Loucy (cell line): Measurements from ENCODE around the gene FTO.

ENCODE experiments used
- H2AFZ ChIP-seq: fragments of 200-600 bp; sonication (generic); 2 replicates; pipeline ENCODE4 v1.6.0; 2016; ENCODE audit warnings: antibody characterized with exemption, mild to moderate bottlenecking, low read length, moderate library complexity
- H3F3A ChIP-seq: fragments of 200-600 bp; 2 replicates; pipeline ENCODE4 v1.6.0; 2016; ENCODE audit warnings: antibody characterized with exemption, low read depth, mild to moderate bottlenecking
- H3K27me3 ChIP-seq: fragments of 200-600 bp; sonication (generic); 2 replicates; pipeline ENCODE4 v1.6.1; 2014; ENCODE audit warnings: low read length, mild to moderate bottlenecking; ENCODE audit not compliant: insufficient read depth, poor library complexity, severe bottlenecking
- H3K36me3 ChIP-seq: fragments of 200-600 bp; sonication (generic); 2 replicates; pipeline ENCODE4 v1.6.1; 2016; ENCODE audit warnings: low read length; ENCODE audit not compliant: insufficient read depth
- H3K4me1 ChIP-seq: fragments of 200-600 bp; sonication (generic); 2 replicates; pipeline ENCODE4 v1.5.1; 2014; ENCODE audit warnings: low read length, mild to moderate bottlenecking; ENCODE audit not compliant: insufficient read depth, poor library complexity, severe bottlenecking
- H3K4me2 ChIP-seq: fragments of 200-600 bp; sonication (generic); 2 replicates; pipeline ENCODE4 v1.6.0; 2014; ENCODE audit warnings: antibody characterized with exemption, low read length, low read depth, mild to moderate bottlenecking; ENCODE audit not compliant: poor library complexity, severe bottlenecking
- H3K4me3 ChIP-seq: fragments of 200-600 bp; sonication (generic); 2 replicates; pipeline ENCODE4 v1.5.1; 2014; ENCODE audit warnings: low read length, mild to moderate bottlenecking, mixed read lengths; ENCODE audit not compliant: poor library complexity, severe bottlenecking
- H3K79me2 ChIP-seq: fragments of 200-600 bp; sonication (generic); 2 replicates; pipeline ENCODE4 v1.6.1; 2014; ENCODE audit warnings: low read length; ENCODE audit not compliant: insufficient read depth
- H3K9ac ChIP-seq: fragments of 200-600 bp; sonication (generic); 2 replicates; pipeline ENCODE4 v1.6.0; 2014; ENCODE audit warnings: mild to moderate bottlenecking, low read depth, low read length, moderate library complexity; ENCODE audit not compliant: poor library complexity, severe bottlenecking
- H3K9me2 ChIP-seq: fragments of 200-600 bp; sonication (generic); replicated peaks from 2 replicates; pipeline ENCODE4 v1.6.1; 2016; ENCODE audit warnings: low read depth, low read length, mixed read lengths
- H3K9me3 ChIP-seq: fragments of 200-600 bp; sonication (generic); 2 replicates; pipeline ENCODE4 v1.6.1; 2014; ENCODE audit warnings: mild to moderate bottlenecking, antibody characterized with exemption, low read length, low read depth; ENCODE audit not compliant: insufficient read depth
- H4K20me1 ChIP-seq: fragments of 200-600 bp; sonication (generic); 2 replicates; pipeline ENCODE4 v1.6.0; 2014; ENCODE audit warnings: antibody characterized with exemption, low read length, mild to moderate bottlenecking; ENCODE audit not compliant: insufficient read depth, poor library complexity, severe bottlenecking
- EZH2phosphoT487 ChIP-seq: fragments of 200-600 bp; IDR thresholded peaks from 2 replicates; pipeline ENCODE4 v1.6.1; 2018; ENCODE audit warnings: antibody characterized with exemption, mild to moderate bottlenecking, moderate library complexity, borderline replicate concordance
- TF ChIP-seq, protein P1 (sequence below): fragments of 200-600 bp; sonication (generic); conservative IDR thresholded peaks from 2 replicates; pipeline ENCODE4 v1.5.1; 2014; ENCODE audit warnings: mild to moderate bottlenecking, antibody characterized with exemption, low read length

FTO gene

GRCh38 chr16:54174750-54175149, 470.8 kb downstream of the FTO start:
- H2AFZ ChIP-seq, result no peak overlapping the region
- no peaks in the 10 kb centered on the region for H3K9me2 ChIP-seq
- no peak overlapping the region for H3K4me3 ChIP-seq
- TF ChIP-seq, protein P1, sequence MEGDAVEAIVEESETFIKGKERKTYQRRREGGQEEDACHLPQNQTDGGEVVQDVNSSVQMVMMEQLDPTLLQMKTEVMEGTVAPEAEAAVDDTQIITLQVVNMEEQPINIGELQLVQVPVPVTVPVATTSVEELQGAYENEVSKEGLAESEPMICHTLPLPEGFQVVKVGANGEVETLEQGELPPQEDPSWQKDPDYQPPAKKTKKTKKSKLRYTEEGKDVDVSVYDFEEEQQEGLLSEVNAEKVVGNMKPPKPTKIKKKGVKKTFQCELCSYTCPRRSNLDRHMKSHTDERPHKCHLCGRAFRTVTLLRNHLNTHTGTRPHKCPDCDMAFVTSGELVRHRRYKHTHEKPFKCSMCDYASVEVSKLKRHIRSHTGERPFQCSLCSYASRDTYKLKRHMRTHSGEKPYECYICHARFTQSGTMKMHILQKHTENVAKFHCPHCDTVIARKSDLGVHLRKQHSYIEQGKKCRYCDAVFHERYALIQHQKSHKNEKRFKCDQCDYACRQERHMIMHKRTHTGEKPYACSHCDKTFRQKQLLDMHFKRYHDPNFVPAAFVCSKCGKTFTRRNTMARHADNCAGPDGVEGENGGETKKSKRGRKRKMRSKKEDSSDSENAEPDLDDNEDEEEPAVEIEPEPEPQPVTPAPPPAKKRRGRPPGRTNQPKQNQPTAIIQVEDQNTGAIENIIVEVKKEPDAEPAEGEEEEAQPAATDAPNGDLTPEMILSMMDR, result no peak
- no peak for TF ChIP-seq EZH2phosphoT487
- H3K27me3 ChIP-seq, result no peaks in the 10 kb centered on the region
- H4K20me1 ChIP-seq, result no peaks in the 10 kb centered on the region
- H3K4me1 ChIP-seq, result no peaks in the 10 kb centered on the region
- H3K4me2 ChIP-seq, result no peak overlapping the region
- no peaks in the 10 kb centered on the region for H3F3A ChIP-seq
- H3K36me3 ChIP-seq, result no peaks in the 10 kb centered on the region
- H3K9ac ChIP-seq, result no peak overlapping the region
- no peaks in the 10 kb centered on the region for H3K79me2 ChIP-seq
- H3K9me3 ChIP-seq, result no peaks in the 10 kb centered on the region

GRCh38 chr16:54175169-54175551, 471.2 kb downstream of the FTO start:
- no peak overlapping the region for H3K4me3 ChIP-seq
- no peaks in the 10 kb centered on the region for H3F3A ChIP-seq
- TF ChIP-seq, protein P1, result no peak
- no peak for TF ChIP-seq EZH2phosphoT487
- H4K20me1 ChIP-seq, result no peaks in the 10 kb centered on the region
- no peaks in the 10 kb centered on the region for H3K79me2 ChIP-seq
- H3K9ac ChIP-seq, result no peak overlapping the region
- H2AFZ ChIP-seq, result peak overlapping the region; percentile 39; the same call in 1 of the 2 replicates
- H3K27me3 ChIP-seq, result no peaks in the 10 kb centered on the region
- H3K9me2 ChIP-seq, result no peaks in the 10 kb centered on the region
- H3K4me1 ChIP-seq, result no peaks in the 10 kb centered on the region
- H3K36me3 ChIP-seq, result no peaks in the 10 kb centered on the region
- H3K4me2 ChIP-seq, result no peak overlapping the region
- no peaks in the 10 kb centered on the region for H3K9me3 ChIP-seq

DNA sequence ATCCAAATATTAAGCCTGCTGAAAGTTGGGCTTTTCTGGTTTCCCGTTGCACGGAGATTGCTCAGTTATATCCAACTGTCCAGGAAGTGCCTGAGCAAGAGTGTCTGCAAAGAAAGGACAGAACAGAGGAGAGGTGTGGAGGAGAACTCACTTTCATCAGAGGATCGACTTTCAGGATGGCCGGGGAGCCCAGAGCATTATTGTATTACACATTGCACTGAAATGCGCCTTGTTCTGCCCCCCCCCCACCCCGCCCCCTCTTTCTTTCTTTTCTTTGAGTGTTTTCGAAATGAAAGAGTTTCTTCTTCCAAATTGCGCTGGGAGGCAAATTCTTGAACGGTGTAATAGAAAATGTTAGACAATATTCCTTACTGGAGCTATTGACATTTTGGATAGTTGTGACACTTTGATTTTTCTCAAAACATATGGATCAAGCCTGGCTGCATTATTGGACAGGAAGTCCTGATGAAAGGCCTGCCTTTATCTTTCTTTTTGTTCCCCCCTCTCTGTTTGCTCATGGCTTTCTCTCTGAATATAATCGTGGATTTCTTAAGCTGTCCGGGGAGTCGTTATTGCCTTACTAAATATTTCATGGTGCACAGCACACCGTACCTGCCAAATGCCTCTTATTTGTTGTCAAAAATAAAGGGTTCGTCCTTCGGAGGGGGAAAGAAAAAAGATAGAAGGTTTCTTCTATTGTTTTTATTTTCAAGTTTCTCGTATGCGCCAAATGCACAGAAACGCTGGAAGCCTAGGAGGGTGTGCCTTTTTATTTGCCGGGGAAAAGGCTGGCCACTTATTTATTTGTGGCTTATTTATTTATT, 471.8 kb downstream of the FTO start:
- H4K20me1 ChIP-seq, result no peaks in the 10 kb centered on the region
- no peaks in the 10 kb centered on the region for H3K79me2 ChIP-seq
- H3K27me3 ChIP-seq, result no peaks in the 10 kb centered on the region
- H3K36me3 ChIP-seq, result no peaks in the 10 kb centered on the region
- no peak overlapping the region for H3K4me2 ChIP-seq
- no peak overlapping the region for H3K4me3 ChIP-seq
- no peaks in the 10 kb centered on the region for H3K9me2 ChIP-seq
- no peaks in the 10 kb centered on the region for H3K4me1 ChIP-seq
- H3K9me3 ChIP-seq, result no peaks in the 10 kb centered on the region
- no peak for TF ChIP-seq EZH2phosphoT487
- TF ChIP-seq, protein P1, result no peak
- peak overlapping the region; percentile 39; the same call in 1 of the 2 replicates for H2AFZ ChIP-seq
- no peaks in the 10 kb centered on the region for H3F3A ChIP-seq
- no peak overlapping the region for H3K9ac ChIP-seq
